Fibroblast of skin of right biceps (primary cell): Measurements from ENCODE around the gene CRYBA2.

Source experiments
- DNase-seq: peaks from one replicate; pipeline ENCODE4 v3.0.0-alpha.2; 2013

Gene CRYBA2

GRCh38 chr2:218999021-218999880 is 6.0 kb upstream of the CRYBA2 start:
- DNase-seq, result no peak

DNA sequence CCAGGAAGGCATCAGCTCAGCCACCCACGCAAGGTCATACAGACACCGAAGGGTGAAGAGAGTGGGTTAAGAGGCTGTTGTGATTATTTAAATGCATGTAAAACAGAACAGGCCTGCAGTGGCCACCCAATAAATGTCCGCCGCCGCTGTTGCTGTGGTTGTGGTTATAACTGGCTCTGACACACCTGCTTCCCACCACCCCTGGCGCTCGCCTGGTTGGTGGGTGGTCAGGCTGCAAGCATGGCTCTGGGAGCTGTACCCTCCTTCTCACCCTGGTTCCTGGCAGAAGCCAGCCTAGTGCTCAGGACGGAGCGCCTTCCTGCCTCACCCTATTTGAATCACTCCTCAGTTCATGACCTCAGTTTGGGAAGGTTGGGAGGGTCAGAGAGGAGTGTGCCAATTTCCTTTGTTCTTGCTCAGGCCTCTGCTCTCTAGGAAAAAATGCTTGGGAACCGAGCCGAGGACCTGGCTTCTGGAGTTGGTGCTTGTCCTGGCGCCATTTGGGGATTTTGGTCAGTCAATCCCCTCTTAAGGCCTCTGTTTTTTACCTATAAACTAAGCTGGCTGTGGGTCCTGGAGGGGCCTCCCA is 5.3 kb upstream of the CRYBA2 start:
- no peak for DNase-seq

DNA sequence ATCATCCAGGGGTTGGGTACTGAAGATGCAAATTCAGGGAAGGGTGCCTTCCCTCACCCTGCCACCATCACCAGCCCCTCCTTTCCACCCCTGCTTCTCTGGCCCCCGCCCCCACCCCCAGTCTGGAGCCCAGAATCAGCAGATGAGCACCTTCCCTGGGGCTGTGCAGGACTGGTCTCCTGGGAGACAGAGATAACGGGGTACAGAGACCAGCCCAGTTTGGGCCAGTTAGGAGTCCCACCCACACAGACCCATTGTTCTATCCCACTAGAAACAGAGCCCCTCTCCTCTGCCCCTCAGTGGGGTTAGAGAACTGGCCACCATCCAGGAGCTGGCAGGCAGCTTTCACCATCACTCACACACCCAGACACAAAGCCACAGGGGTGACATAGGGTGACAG is 4.5 kb upstream of the CRYBA2 start:
- DNase-seq, result no peak

DNA sequence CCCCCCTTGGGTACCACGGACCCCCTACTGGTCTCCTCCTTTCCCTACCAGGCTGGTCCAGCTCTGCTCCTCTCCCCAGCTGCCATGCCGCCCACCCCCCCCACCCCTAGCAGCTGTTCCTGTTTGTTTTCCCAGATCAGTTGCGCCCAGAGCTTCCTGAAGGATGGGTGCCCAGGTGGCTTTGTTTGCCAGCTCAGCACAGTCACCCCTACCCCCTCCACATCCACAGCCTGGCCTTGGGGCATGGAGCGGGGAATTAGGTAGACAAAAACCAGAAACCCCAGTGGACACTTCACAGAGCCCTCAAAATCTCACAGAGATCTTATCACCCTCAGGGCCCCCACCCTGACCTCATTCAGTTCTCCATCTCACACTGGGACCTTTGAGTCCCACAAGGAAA is 3.7 kb upstream of the CRYBA2 start:
- no peak for DNase-seq

- peak; percentile 70 for DNase-seq
Observed at GRCh38 chr2:218995972-218996711, 2.9 kb upstream of the CRYBA2 start.

DNA sequence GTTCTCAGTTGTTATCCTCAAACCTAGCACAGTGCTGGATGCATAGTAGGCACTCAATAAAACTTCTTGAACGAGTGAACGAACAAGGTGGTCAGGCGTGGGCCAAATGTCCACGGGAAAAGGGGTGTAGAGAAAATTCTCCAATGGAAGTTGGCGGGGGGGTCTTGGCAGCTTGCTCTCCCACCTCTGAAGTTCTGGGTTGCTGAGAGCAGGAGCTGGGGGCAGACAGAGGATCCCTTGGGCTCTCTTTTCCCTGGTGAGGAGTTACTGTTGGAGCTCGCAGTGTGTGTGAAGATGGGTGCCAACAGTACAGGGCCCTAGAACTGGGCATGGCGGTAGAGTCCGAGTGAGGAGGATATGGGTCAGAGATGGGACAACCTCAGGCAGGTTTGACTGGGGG is 2.3 kb upstream of the CRYBA2 start:
- DNase-seq, result no peak

- no peak for DNase-seq
Observed at GRCh38 chr2:218992703-218993344, 398 bp downstream of the CRYBA2 start.

GRCh38 chr2:218992196-218992595 is 1.0 kb downstream of the CRYBA2 start:
- no peak for DNase-seq

DNA sequence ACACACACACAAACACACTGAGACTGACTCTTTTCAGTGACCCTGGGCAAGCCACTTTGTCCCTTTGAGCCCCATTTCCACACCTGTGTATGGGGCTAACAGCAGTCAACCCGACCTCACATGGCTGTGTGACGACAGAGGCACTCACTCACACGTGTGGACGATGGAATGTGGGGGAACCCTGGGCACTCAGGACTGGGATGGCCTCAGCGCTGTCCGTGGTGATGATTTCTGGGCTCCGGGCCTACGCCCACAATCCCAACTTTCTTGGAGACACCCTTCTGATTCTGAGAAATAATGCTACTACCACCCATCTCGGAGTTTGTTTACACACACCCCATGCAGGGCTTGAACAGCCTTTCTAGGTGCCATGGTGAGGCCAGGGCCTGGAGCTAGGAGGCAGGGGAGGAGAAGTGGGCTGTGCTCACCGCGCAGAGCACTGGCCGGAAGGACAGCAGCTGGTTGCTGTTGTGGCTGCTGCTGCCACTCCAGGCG is 1.5 kb downstream of the CRYBA2 start:
- DNase-seq, result peak; percentile 24

GRCh38 chr2:218990612-218991011 is 2.6 kb downstream of the CRYBA2 start:
- DNase-seq, result no peak

- no peak for DNase-seq
Observed at GRCh38 chr2:218990052-218990451, 3.2 kb downstream of the CRYBA2 start.

DNA sequence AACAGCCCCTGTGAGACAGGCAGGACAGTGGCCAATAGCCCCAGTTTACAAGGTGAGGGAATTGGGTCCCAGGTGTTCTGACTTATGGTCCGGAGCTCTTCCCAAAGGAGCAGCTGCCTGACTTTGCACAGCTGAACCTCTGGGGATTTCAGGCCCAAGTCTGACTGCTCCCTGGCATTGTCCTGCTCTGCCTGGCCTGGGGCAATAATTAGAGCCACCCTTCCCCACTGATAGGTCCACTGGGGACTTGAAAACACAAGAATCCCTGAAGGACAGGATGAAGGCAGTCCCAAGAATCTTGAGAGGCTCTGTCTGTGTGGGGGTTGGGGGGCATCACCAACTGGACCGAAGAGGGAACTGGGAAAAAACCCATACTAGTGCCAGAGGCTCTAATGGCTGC is 4.6 kb downstream of the CRYBA2 start:
- no peak for DNase-seq

GRCh38 chr2:218988164-218988563 is 5.1 kb downstream of the CRYBA2 start:
- DNase-seq, result no peak

- no peak for DNase-seq
Observed at GRCh38 chr2:218986148-218986761, 7.0 kb downstream of the CRYBA2 start.

DNA sequence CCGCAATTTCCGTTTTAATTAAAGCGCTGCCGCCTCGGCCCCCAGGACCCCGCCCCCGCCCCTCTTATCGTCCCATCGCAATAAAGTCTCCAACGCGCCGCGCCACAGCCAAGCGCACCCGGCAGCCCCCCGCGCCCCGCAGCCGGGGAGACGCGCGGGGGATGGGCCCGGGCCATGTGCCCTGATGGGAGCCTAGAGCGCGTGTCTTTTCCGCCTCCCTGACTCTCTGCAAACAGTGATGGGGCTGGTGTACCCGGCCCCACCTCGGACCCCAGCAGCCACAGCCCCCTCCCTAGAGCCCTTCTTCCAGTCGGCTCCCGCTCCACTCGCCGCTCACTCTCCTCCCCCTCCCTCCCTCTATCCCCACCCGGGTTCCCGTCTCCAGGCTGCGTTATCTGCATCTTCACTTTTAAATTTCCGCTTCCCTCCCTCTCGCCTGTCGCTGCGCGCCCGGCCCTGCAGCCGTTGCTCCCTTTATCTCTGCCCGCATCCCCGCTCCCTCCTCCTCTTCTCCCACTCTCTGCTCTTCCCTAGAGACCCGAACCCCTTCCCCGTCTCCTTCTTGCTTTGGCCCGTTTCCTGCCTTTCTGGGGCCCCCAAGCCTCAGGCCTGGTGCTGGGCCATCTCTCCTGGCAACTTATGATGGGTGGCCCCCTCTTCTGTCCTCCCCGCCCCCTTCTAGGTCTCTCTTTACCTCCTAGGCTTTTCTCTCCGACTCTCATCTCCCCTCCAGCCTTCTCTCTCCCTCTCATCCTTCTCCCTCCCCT is 7.7 kb downstream of the CRYBA2 start:
- DNase-seq, result no peak

DNA sequence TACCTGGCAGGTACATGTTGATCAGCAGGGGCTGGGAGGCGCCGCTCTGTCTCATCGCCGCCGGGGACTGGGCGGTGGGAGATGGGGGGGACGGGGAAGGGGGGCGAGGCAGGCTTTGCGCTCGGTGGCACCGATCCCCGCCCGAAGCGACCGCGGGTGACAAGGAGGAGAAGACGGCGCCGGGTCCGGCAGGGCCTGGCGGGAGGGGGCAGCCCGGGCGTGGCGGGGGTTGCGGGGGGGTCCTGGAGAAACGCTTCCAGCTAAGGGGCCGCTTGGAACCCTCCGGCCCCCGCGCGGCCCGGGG is 8.2 kb downstream of the CRYBA2 start, which contains the start of gene FEV:
FEV (minus strand) TSS at position 164 of the 304 bp plus-strand sequence; CDS start at position 55, 109 bp downstream.
- no peak for DNase-seq

DNA sequence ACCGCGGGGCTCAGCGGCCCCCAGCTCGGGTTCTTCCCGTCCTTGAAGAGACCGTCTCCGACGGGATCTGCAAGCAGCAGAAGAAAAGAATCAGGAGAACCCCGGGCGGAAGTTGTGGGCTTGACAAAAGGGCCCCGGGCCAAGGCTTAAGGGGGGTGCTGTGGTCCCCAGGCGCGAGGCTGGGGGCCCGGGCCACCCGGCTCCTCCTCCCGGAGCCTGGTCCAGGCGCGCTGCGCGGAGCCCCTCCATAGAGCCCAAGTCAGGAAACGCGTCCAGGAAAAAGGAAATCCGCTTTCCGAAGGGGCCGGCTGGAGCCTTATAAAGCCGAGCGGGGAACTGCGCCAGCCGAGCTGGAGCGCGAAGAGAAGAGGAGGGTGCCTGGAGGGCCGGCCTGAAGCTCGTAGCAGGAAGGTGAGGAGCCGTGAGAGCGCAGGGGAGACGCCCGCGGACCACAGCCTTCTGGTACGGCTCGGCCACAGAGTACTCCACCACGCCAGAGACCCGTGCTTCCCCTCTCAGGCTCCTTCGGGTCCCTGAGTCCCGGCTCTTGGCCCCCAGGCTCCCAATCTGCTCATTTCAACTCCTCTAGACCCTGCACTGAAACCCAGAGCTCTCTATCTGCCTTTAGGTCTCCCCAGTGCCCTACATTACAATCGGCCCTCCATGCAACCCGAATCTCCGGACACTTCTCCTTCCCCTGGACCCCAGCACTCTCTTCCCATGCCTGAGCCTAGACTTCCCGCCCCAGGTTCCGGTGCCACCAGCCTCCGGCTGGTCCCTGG is 8.8 kb downstream of the CRYBA2 start:
- no peak for DNase-seq

- no peak for DNase-seq
Observed at GRCh38 chr2:218983934-218984238, 9.3 kb downstream of the CRYBA2 start.

DNA sequence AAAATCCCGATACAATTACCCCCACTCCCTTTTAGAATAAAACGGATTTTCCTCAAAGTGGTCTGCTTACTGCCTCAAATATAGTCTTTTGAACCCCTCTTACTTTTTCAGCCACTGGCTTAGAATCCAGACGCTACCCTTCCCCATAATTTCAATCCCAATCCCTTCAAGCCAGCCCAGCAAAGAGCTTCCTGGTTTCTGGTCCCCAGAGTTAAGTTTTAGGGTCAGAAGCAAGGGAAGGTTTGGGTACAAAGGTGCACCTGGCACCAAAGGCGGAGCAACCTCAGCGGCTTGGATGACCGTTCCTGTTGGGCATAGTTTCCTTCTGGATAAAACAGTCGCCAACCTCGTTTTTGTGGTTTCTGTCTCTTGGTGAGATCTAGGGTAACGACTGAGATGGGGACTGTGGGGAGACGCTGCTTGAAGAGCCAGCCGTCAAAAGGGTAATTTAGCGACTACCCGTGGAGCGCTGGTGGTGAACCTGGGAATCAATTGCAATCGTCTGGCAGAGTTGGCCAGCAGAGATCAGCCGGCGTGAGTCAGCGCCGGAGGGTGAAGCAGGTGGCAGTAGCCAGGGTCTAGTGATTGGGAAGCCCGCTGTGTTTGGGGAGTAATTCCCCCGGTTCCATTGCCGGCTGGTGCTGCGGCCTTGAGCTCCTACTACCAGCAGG is 9.8 kb downstream of the CRYBA2 start:
- no peak for DNase-seq

DNA sequence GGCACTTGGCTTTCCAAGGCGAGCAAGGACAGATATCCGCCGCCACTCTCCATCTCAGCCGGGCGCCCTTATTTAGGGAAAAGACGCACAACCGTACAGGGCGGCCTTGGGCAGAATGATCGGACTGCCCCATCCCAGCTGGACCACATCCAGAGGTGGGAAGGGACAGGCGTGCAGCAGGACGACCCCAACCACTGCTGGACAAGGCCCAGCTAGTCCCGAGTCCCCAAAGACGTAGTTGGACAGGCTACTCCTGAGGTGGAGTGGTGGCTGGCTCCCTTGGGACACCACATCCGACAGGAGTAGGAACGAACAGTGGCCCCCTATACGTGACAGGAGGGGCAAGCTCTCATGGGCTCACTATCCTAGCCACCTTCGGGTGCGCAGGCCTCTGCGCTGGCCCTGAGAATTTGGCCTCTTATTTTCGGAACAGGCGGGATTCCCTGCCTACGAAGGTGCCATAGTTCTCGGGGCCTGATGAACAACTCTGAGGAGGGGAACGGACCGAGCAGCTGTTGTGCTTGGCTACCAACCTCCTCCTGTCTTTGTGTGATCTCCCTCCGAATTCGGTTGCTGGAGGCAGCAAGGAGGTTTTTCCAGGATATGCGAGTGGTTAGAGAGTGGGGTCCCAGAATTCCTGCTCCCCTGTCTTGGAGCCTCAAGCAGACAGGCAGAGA is 10.5 kb downstream of the CRYBA2 start:
- no peak for DNase-seq
